ENCODE data around the gene ASTN2. TPM values are rescaled to one million over a fixed set of nuclear protein-coding genes. Genes with fewer than 3 reads are reported as not detected.

Gene ASTN2
- total and polyA plus RNA-seq, 9 of the 15 experiments (the other 6 are each of a cell fraction or from before 2014, with no cell fraction given), result 0.56 to 3.5 (median 1.9) TPM

GRCh38 chr9:117126871-117127270 is 288.0 kb downstream of the ASTN2 start (continued):
- TF ChIP-seq ZBTB40 (IDR thresholded peaks at IDR 0.05) (no peak), ZBTB40 (CRISPR knock-in tag; IDR thresholded peaks at IDR 0.05) (no peak), PTRF (tag; IDR thresholded peaks at IDR 0.05) (no peak), HDAC3 (IDR thresholded peaks at IDR 0.05; ENCODE audit: borderline replicate concordance, partially characterized antibody) (no peak)

All from K562 (cell line).